ENCODE results near the gene GLYAT.

GLYAT gene

DNA sequence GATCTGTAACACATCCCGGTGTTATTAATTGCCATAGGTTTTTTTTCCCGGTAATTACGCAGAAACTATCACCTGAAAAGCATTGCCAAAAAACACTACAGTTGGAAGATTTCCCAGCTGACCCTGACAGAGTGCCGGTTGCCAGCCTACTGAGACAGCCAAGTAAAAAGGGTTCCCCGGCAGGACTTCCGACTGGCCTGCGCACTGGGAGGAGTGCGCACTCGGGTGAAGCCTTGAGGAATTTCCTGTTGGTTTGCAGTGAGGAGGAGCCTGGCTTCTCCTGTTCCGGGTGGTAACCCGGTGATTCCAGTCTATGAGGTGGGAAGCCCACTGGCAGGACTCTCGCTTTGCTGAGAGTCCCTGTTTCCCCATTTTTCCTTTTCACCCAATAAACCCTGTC lies 57.1 kb downstream of the GLYAT start:
- H3K4me1 Mint-ChIP-seq (ENCODE audit: low read depth) = no peaks in the 10 kb centered on the region
- H3K4me3 Mint-ChIP-seq = no peak overlapping the region
- no peak overlapping the region for H3K27ac Mint-ChIP-seq
- H3K36me3 Mint-ChIP-seq (ENCODE audit: low read depth) = no peaks in the 10 kb centered on the region
- H3K27me3 Mint-ChIP-seq = no peaks in the 10 kb centered on the region
- no peaks in the 10 kb centered on the region for H3K9me3 Mint-ChIP-seq

DNA sequence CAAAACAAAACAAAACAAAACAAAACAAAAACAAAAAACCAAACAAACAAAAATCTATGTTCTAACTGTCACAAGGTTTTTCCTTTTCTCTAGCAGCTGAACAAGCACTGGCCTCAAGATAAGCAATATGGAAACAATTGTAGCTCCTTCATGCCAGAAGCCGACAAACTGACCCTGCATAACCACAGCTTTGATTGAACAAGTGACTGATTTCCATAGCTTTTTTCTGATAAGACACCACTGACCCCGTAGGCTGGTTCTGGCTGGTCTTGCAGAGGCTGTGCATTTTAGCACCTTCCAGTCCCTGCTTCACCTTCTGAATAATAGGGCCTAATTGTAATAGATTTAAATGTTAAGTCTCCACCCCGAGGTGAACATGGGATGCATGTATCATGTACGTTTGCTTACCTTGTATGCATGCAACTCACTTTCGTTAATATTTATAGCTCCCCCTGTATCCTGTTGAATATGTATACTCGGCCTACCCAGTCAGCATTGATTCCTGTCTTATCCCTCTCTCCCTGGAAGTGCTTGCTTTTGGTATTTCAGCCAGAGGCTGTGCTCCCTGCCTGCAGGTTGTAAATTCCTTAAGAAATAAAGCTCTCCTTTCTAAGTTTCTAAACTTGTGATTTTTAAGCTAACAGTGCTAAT lies 59.6 kb downstream of the GLYAT start:
- Mint-ChIP-seq H3K27ac (no peak overlapping the region), H3K4me1 (ENCODE audit: low read depth) (no peaks in the 10 kb centered on the region), H3K36me3 (ENCODE audit: low read depth) (no peaks in the 10 kb centered on the region), H3K9me3 (no peaks in the 10 kb centered on the region), H3K4me3 (no peak overlapping the region), H3K27me3 (no peaks in the 10 kb centered on the region)

DNA sequence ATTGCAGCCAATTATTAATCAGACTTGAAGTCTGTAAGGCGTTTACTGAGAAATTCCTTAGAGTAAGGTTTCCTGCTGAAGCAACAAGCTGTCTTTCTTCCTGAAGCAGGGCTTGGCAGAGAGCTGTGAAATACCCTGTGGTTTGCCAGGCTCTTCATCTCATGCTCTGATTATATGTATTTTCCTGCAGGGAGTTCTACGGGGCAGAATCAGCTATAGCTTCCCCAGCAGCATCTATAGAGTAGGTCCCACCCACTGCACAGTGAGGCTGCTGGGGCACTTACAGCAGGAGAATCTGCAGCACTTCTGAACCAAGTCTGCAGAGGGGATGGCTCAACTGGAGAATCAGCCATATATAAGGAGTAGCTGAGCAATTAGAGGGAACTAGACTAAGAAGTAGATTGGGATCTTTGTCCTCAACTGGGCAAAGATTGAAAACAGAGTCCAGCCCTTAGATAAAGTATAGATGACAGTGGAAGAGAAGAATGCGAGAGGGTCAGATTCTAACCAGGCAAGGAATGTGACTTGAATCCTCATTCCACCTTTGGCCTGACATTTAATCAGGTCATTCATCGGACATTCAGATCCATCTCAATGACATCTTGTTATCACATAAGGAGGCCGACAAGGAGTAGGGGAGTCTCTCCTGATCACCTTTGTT lies 71.7 kb downstream of the GLYAT start:
- H3K27ac Mint-ChIP-seq = no peak overlapping the region
- H3K4me1 Mint-ChIP-seq (ENCODE audit: low read depth) = peaks cover 4% of the 10 kb centered on the region
- peaks cover 4% of the 10 kb centered on the region for H3K27me3 Mint-ChIP-seq
- no peaks in the 10 kb centered on the region for H3K36me3 Mint-ChIP-seq (ENCODE audit: low read depth)
- no peaks in the 10 kb centered on the region for H3K9me3 Mint-ChIP-seq
- no peak overlapping the region for H3K4me3 Mint-ChIP-seq

DNA sequence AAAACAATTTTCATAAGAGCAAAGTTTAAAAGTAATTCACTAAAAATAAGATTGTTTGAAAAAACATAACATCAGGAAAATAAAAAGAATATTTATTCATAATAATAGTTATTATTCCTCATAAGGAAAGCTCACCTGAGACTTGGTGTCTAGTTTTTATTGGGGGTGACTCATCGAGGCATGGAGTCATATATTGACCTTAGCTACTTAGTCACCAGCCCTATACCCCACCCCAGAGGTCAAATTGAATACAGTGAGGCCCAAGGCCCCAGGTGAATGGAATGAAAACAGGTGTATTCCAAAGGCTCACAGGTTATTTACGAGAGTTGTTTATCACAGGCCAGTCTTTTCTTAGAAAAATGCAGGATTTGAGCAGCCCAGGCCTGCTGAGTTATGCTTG lies 72.3 kb downstream of the GLYAT start:
- Mint-ChIP-seq H3K4me1 (ENCODE audit: low read depth) (peaks cover 11% of the 10 kb centered on the region), H3K4me3 (no peak overlapping the region), H3K36me3 (ENCODE audit: low read depth) (no peaks in the 10 kb centered on the region), H3K9me3 (no peaks in the 10 kb centered on the region), H3K27me3 (peaks cover 2% of the 10 kb centered on the region), H3K27ac (no peak overlapping the region)
